Immature natural killer cell (primary cell): ENCODE results near the gene PSMG4. TPM values are rescaled to one million over a fixed set of nuclear protein-coding genes. Genes with fewer than 3 reads are reported as not detected.
"Not testable (repeated sequence)": the region's sequence is repeated elsewhere in the genome, so short reads cannot be mapped to it uniquely, and the experiment has no call there.

Experiments
- DNase-seq, 3 donors: peaks; one replicate each; pipeline ENCODE4 v3.0.0; 2022; ENCODE audit warnings: mixed read lengths in 1 of 3
- H3K27ac Mint-ChIP-seq, 6 donors: one replicate each; pipeline ENCODE4 v1.8.0; 2020; ENCODE audit warnings: mixed read lengths in 6 of 6, mild to moderate bottlenecking in 5 of 6, inconsistent platforms in 4 of 6, moderate library complexity in 3 of 6
- H3K27me3 Mint-ChIP-seq, 3 donors: one replicate each; pipeline ENCODE4 v1.8.0; 2020 to 2021; ENCODE audit warnings: low read depth in 3 of 3, mild to moderate bottlenecking in 3 of 3, mixed read lengths in 3 of 3, moderate library complexity in 3 of 3, inconsistent platforms in 1 of 3
- H3K36me3 Mint-ChIP-seq, 3 donors: one replicate each; pipeline ENCODE4 v1.8.0; 2020; ENCODE audit warnings: mixed read lengths in 3 of 3, inconsistent platforms in 2 of 3, mild to moderate bottlenecking in 2 of 3
- H3K4me1 Mint-ChIP-seq, 2 donors: one replicate each; pipeline ENCODE4 v1.8.0; 2020; ENCODE audit warnings: inconsistent platforms in 2 of 2, mild to moderate bottlenecking in 2 of 2, mixed read lengths in 2 of 2, moderate library complexity in 1 of 2
- H3K4me3 Mint-ChIP-seq, 5 donors: one replicate each; pipeline ENCODE4 v1.8.0; 2020; ENCODE audit warnings: mild to moderate bottlenecking in 5 of 5, mixed read lengths in 5 of 5, inconsistent platforms in 3 of 5, moderate library complexity in 3 of 5
- H3K9me3 Mint-ChIP-seq, 6 donors: one replicate each; pipeline ENCODE4 v1.8.0; 2020; ENCODE audit warnings: mild to moderate bottlenecking in 6 of 6, mixed read lengths in 6 of 6, inconsistent platforms in 4 of 6, moderate library complexity in 3 of 6
- polyA plus RNA-seq, 3 donors: library from polyadenylated mRNA; unstranded; fragments of 300-500 nt; fragmentation: Illumina TruSeq; gene quantifications; one replicate each; pipeline ENCODE4 v1.2.3, GENCODE V29; 2021

Gene PSMG4
- polyA plus RNA-seq, 3 donors from 2014 or later, result 28.6 to 45.7 (median 29.6) TPM

DNA sequence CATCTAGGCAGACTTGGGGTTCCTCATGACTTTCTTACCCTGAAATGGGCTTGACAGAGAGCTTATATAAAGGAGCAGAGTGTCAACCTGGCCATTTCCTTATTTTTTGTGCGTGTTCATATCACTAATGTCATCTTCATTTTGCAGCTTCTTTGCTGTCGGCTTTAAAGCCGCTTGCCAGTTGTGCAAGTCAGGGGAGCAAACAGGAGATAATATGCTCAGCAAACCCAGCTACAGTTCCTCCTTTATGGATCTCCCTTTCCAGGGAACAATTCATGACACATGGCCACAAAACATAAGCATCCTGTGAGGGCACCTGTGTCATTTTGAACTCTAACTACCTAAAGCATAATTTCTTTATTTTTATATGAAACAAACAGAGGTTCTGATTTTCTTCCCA, 24.8 kb upstream of the PSMG4 start:
- Mint-ChIP-seq H3K36me3 (peaks cover 0 to 4% (median 2%) of the 10 kb centered on the region in 3 donors), H3K27ac (no peak overlapping the region), H3K9me3 (peaks cover 0 to 2% (median 0%) of the 10 kb centered on the region in 6 donors), H3K4me3 (no peak overlapping the region), H3K27me3 (peaks cover 30 to 63% (median 55%) of the 10 kb centered on the region in 3 donors), H3K4me1 (peaks cover 25 to 36% of the 10 kb centered on the region in 2 donors)
- no peak for DNase-seq

DNA sequence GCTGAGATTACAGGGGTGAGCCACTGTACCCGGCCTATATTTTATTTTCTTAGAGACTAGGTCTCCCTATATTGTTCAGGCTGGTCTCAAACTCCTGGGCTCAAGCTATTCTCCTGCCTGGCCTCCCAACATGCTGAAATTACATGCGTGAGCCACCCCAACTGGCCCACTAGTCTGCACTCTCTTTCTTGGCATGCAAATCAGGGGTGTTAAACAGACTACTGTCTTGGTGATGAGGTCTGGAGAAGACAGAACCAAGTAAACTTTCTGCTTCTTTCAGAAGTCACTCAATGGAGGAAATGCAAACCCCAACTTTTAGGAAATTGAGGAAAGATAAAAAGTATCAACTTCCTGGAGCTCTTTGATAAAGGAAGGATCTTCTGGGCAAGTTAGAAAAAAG, 23.3 kb upstream of the PSMG4 start:
- no peak for DNase-seq
- Mint-ChIP-seq H3K4me3 (no peak overlapping the region), H3K27me3 (peaks cover 19 to 52% (median 39%) of the 10 kb centered on the region in 3 donors), H3K4me1 (peaks cover 10 to 20% of the 10 kb centered on the region in 2 donors), H3K27ac (no peak overlapping the region), H3K9me3 (peaks cover 0 to 2% (median 0%) of the 10 kb centered on the region in 6 donors), H3K36me3 (peaks cover 0 to 4% (median 0%) of the 10 kb centered on the region in 3 donors)

DNA sequence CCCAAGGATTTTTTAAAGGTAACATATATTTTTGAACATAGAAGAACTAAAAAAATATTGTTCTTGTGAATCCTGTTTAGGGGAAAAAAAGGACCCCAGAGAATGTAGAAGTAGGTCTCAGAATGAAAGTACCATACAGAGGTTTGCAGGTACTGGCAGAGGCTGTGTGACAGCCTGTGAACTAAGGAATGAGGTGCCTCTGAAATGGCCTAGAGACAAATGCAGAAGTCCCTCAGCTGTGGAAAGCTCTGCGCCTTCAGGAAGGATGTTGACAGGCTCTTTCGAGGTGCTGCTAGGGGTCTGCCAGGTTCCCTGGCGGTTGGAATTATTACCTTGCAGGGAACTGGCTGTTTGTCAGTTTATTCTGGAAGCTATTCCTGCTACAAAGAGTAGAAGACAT, 22.7 kb upstream of the PSMG4 start:
- Mint-ChIP-seq H3K9me3 (peaks cover 0 to 2% (median 0%) of the 10 kb centered on the region in 6 donors), H3K4me1 (peaks cover 6 to 15% of the 10 kb centered on the region in 2 donors), H3K27me3 (peaks cover 14 to 50% (median 37%) of the 10 kb centered on the region in 3 donors), H3K27ac (no peak overlapping the region), H3K36me3 (peaks cover 0 to 4% (median 0%) of the 10 kb centered on the region in 3 donors), H3K4me3 (no peak overlapping the region)
- no peak for DNase-seq

DNA sequence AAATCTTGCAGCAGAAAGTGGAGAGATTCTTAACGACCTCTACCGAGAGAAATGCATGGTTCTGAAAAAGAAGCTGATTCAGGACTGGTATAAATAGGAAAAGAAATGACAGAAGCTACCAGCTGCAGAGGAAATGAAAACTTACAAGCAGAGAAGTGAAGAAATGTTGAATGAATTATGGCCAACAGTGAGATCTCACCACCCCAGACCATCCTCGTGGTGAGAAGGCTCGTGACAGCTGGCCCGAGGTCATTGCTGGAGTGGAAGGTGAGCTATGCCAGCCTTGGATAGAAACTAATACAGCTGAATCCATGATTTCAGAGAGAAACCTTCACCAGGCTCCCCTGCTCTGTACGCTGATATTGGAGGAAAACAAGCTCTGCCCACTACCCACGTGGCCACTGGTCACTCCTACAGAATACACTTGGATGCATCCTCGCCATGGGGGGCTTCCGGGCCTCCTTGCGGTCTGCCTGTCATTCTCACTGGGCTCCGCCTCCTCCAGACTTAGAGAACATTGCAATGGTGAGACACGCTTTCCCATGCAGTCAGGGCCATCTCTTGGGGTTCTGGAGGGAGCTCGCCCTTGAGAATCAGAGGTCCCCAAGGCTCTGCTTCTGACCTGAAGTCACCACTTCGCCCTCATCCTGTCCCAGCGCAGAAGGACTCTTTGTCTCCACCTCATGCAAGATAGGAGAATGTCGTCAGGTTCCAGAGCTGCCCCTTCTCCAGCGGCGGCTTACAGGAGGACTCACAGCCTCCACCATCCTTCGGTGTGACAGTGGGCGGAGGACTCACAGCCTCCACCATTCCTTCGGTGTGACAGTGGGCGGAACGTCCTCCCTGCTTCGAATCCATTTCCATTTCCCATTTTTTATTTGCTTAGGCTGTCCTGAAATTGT, 20.7 kb upstream of the PSMG4 start:
- peaks cover 7 to 37% (median 27%) of the 10 kb centered on the region in 3 donors for H3K27me3 Mint-ChIP-seq
- H3K9me3 Mint-ChIP-seq, result no peaks in the 10 kb centered on the region
- no peak for DNase-seq
- peaks cover 0 to 4% (median 0%) of the 10 kb centered on the region in 3 donors for H3K36me3 Mint-ChIP-seq
- H3K27ac Mint-ChIP-seq, result peak overlapping the region in 1 of 6 donors; percentile 55
- H3K4me1 Mint-ChIP-seq, result no peaks in the 10 kb centered on the region
- no peak overlapping the region for H3K4me3 Mint-ChIP-seq

DNA sequence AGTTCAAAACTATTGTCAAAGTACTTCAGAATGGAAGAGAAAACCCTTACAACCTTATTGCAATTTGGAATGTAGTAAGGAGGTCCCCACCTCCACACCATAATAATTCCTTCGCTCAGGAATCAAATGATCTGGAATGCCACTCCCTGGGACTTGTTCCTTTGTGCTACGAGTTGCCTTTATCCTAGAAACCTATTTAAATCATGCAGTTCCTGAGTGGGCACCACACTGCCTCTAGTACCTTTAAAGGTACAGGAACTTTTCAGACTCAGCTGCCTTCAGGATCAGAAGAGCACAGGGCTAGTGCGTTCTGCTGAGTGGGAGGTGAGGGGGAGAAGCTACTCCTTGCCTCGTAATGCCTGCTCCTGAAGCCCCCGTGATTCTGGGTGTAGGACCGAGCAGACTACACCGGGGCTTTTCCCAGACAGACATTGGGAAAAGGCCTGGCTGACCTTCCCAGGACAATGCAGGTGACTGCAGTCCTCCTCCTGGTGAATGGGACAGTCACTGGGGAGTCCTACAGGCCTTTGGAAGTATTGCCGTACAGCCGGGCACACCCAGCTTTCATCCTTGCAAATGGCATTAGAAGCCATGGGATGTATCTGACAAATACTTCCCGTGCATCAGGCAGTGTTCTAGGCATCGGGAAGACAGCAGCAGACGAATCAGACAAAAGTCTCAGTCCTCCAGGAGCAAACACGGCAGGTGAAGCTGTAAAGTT, 19.5 kb upstream of the PSMG4 start:
- Mint-ChIP-seq H3K4me1 (no peaks in the 10 kb centered on the region), H3K36me3 (peaks cover 0 to 4% (median 0%) of the 10 kb centered on the region in 3 donors), H3K27me3 (peaks cover 7 to 33% (median 21%) of the 10 kb centered on the region in 3 donors), H3K27ac (no peak overlapping the region), H3K4me3 (no peak overlapping the region), H3K9me3 (no peaks in the 10 kb centered on the region)
- DNase-seq, result no peak

DNA sequence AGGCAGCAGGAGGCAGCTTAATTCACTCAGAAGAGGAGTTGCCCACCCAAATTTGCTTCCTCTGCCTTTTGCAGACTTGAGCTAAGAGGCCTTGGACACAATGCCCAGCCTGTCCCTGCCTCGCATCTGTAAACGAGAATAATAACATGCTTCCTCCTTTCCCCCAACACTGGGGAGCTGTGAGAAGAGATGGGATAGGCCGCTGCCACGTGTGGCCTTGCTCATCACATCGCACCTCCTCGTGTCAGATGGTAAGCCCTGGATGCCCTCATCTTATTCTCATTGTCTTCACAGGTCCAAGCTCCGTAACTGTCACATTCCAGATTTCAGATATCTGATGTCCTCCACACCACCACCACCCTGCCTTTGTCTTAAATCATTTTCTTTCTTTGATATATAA, 18.2 kb upstream of the PSMG4 start:
- H3K4me3 Mint-ChIP-seq, result no peak overlapping the region
- H3K27ac Mint-ChIP-seq, result no peak overlapping the region
- H3K27me3 Mint-ChIP-seq, result peaks cover 7 to 26% (median 14%) of the 10 kb centered on the region in 3 donors
- H3K4me1 Mint-ChIP-seq, result no peaks in the 10 kb centered on the region
- H3K9me3 Mint-ChIP-seq, result no peaks in the 10 kb centered on the region
- no peak for DNase-seq
- peaks cover 0 to 3% (median 0%) of the 10 kb centered on the region in 3 donors for H3K36me3 Mint-ChIP-seq

DNA sequence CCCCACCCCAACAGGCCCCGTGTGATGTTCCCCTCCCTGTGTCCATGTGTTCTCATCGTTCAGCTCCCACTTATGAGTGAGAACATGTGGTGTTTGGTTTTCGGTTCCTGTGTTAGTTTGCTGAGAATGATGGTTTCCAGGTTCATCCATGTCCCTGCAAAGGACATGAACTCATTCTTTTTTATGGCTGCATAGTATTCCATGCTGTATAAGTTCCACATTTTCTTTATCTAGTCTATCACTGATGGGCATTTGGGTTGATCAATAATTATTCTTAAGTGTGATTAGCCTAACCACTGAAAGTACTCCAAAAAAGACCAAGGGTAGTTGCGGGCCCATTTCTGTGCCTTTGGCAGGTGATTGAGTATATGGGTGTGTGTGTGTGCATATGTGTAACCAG, 17.0 kb upstream of the PSMG4 start:
- DNase-seq, H3K27ac Mint-ChIP-seq, H3K36me3 Mint-ChIP-seq, H3K4me1 Mint-ChIP-seq, H3K9me3 Mint-ChIP-seq, H3K4me3 Mint-ChIP-seq: not testable (repeated sequence)
- H3K27me3 Mint-ChIP-seq, result peaks cover 3 to 17% (median 10%) of the 10 kb centered on the region in 3 donors

DNA sequence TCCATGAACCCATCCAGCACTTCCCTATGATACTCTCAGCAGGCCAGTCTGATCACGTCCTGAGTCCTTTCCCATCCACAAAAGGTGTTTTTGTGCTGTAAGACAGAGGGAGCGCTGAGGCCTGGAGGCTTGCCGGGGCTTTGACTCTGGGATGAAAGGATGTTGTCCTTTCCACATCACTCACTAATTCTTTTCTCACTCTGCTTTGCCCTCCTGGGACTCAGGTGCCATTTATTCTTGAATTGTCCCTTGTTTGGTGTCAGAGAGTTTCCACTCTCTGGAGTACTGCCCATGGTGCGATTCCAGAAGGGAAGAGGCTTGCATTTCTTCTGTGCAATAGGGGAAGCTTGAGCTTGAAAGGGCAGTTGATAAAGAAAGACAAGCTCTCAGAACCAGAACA, 16.0 kb upstream of the PSMG4 start:
- no peaks in the 10 kb centered on the region for H3K36me3 Mint-ChIP-seq
- H3K27me3 Mint-ChIP-seq, result peaks cover 3 to 17% (median 10%) of the 10 kb centered on the region in 3 donors
- no peak overlapping the region for H3K27ac Mint-ChIP-seq
- H3K4me1 Mint-ChIP-seq, result no peaks in the 10 kb centered on the region
- H3K4me3 Mint-ChIP-seq, result no peak overlapping the region
- no peaks in the 10 kb centered on the region for H3K9me3 Mint-ChIP-seq
- no peak for DNase-seq

DNA sequence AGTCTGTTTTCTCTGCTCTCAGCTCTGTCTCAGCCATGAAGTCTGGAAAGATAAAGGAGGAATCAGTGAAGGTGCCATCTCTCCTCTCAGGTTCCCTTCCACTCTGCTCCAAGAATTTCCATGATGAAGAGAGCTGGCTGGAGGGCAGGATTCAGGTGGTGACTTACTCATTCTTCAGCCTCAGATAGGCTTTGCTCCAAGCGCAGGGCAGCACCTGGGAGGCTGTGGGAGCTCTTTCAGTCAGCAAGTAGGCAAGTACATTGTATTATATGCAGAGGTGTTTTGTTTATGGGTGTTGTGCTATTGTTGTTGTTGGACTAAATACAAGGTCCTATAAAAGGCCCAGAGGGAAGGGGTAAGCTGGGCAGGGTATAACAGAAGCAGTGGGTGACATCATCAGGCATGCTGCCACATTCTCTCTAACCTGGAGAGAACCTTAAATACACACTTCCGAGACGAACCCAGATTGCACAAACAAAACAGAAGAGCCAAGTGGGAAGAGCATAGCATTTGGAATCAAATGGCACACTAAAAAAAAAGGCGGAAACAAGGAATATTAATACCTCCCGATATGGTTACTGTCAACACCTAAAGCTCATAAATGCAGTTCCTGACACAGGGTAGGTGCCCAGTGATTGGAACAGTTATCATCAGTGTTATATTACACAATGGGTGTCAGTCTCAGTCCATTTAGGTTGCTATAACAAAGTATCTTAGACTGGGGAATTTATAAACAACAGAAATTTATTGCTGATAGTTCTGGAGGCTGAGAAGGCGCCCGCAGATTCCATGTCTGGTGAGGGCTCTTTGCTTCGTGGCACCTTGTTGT, 14.5 kb upstream of the PSMG4 start:
- H3K4me3 Mint-ChIP-seq, result no peak overlapping the region
- H3K36me3 Mint-ChIP-seq, result no peaks in the 10 kb centered on the region
- DNase-seq, result no peak
- peaks cover 3 to 16% (median 13%) of the 10 kb centered on the region in 3 donors for H3K27me3 Mint-ChIP-seq
- no peak overlapping the region for H3K27ac Mint-ChIP-seq
- no peaks in the 10 kb centered on the region for H3K9me3 Mint-ChIP-seq
- H3K4me1 Mint-ChIP-seq, result no peaks in the 10 kb centered on the region

DNA sequence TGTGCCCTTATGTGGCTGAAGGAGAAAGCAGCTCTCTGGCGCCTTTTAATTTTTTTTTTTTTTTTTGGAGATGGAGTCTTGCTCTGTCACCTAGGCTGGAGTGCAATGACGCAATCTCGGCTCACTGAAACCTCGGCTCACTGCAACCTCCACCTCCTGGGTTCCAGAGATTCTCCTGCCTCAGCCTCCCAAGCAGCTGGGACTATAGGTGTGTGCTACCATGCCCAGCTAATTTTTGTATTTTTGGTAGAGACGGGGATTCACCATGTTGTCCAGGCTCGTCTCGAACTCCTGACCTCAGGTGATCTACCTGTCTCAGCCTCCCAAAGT, 13.9 kb upstream of the PSMG4 start:
- not testable (repeated sequence) for H3K4me1 Mint-ChIP-seq, H3K36me3 Mint-ChIP-seq, H3K27ac Mint-ChIP-seq, H3K9me3 Mint-ChIP-seq, DNase-seq, H3K4me3 Mint-ChIP-seq
- peaks cover 3 to 16% (median 12%) of the 10 kb centered on the region in 3 donors for H3K27me3 Mint-ChIP-seq

DNA sequence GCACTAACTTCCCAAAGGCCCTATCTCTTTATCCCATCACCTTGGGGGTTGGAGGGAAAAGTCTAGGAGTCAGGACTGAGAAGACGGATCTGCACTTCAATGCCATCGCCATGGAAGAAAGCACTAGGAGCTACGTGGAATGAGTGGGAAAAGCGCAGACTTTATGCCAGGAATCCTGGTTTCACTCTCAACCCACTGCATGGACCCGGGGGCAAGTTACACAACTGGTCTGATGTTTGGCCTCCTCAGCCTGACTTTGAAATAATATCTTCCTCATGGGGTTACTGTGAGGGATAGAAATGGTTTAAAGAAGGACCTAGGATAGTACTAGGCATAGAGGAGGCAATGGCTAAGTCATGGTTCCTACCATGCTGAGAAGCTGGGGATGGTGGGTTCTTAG, 13.5 kb upstream of the PSMG4 start:
- no peak for DNase-seq
- Mint-ChIP-seq H3K4me3 (no peak overlapping the region), H3K27ac (no peak overlapping the region), H3K4me1 (no peaks in the 10 kb centered on the region), H3K27me3 (peaks cover 3 to 16% (median 11%) of the 10 kb centered on the region in 3 donors), H3K9me3 (no peaks in the 10 kb centered on the region), H3K36me3 (no peaks in the 10 kb centered on the region)

DNA sequence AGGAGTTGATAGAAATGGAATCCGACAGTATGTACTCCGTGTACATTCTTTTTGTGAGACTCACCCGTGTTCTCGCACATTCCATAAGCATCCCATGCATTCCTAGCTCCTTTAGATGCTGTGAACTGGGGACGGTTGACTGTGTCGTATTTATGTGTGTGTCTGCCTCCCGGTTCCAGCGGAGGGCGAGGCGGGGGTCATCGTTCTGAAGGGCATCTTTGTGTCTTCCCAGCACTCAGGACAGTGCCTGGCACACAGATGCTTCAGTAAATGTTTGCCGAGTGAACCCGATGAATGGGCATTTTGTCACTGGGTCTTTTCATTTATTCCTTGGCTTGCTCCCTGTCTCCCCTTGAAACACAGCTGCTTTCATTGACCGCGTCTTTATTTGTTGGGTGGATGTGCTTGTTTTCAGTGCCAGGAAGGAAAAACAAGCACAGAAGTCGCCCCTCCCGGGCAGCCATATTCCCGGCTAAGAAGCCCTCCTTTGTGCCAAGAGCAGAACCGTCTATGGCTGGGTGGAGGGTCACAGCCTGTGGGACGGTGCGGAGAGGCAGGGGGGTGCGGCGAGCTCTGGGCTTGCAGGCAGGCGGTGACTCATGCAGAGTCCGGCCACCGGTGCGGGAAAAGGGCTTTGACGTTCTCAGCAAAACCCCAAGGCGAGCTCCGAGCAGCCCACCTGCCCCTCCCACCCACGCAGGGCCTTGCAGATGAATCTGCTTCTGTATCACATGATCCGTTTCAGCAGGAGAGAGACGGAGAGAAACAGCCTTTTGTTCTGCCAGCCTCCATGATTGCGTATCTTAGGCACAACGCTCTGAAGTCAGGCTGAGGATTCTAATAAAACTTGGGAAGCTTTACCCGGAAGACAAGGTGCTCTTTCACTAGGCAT, 11.2 kb upstream of the PSMG4 start:
- Mint-ChIP-seq H3K27me3 (peaks cover 1 to 17% (median 10%) of the 10 kb centered on the region in 3 donors), H3K27ac (no peak overlapping the region), H3K4me1 (peaks cover 4 to 8% of the 10 kb centered on the region in 2 donors), H3K9me3 (no peaks in the 10 kb centered on the region), H3K36me3 (no peaks in the 10 kb centered on the region), H3K4me3 (no peak overlapping the region)
- DNase-seq, result no peak

DNA sequence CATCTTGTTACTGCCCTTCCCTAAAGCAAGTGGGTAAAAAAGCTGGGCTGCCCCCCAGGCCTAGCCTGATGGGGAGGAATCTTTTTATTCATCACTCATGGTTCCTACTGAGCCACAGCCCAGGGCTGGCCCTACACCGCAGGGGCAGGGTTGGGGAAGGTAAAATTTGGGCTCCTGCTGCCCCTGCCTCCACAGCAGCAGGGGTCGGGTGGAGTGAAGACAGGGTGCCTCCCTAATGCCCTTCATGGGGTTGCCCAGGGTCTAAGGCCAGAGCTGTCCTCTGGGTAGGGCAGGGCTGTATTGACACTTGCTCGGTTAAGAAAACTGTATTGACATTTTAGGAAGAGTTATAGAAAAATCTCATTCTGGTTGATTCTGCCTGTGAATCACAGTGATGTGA, 8.9 kb upstream of the PSMG4 start:
- H3K27me3 Mint-ChIP-seq, result peaks cover 1 to 20% (median 3%) of the 10 kb centered on the region in 3 donors
- H3K4me3 Mint-ChIP-seq, result no peak overlapping the region
- H3K9me3 Mint-ChIP-seq, result peaks cover 0 to 2% (median 0%) of the 10 kb centered on the region in 6 donors
- H3K36me3 Mint-ChIP-seq, result no peaks in the 10 kb centered on the region
- H3K27ac Mint-ChIP-seq, result no peak overlapping the region
- no peak for DNase-seq
- peaks cover 4 to 8% of the 10 kb centered on the region in 2 donors for H3K4me1 Mint-ChIP-seq
